Activated CD8-positive, alpha-beta T cell treated with anti-CD3 and anti-CD28 coated beads for 36 hours (primary cell): ENCODE measurements around the gene APCDD1. TPM values are rescaled to one million over a fixed set of nuclear protein-coding genes. Genes with fewer than 3 reads are reported as not detected.

Experiments
- ATAC-seq: fragments of 200-7000 bp; cut with Tn5 transposase; one replicate; pipeline ENCODE4 v1.10.0; 2021; ENCODE audit warnings: mild to moderate bottlenecking, moderate library complexity
- CTCF ChIA-PET: fragments of 350-600 bp; sonication (Branson Sonifier 250); formaldehyde crosslinking; loops from one replicate; lab custom pipeline; 2021; ENCODE audit warnings: antibody characterized with exemption; lab: Charles Lee
- POLR2A ChIA-PET: fragments of 350-600 bp; sonication (Branson Sonifier 250); formaldehyde crosslinking; loops from one replicate; lab custom pipeline; 2021; ENCODE audit warnings: antibody characterized with exemption; lab: Charles Lee
- DNase-seq: peaks from one replicate; pipeline ENCODE4 v3.0.0-alpha.2; 2020
- H3K27ac Mint-ChIP-seq: one replicate; pipeline ENCODE4 v1.8.0; 2021; ENCODE audit warnings: mild to moderate bottlenecking, mixed read lengths
- H3K27me3 Mint-ChIP-seq: one replicate; pipeline ENCODE4 v1.8.0; 2021; ENCODE audit warnings: mixed read lengths
- H3K36me3 Mint-ChIP-seq: one replicate; pipeline ENCODE4 v1.8.0; 2021; ENCODE audit warnings: low read depth, mixed read lengths
- H3K4me1 Mint-ChIP-seq: one replicate; pipeline ENCODE4 v1.8.0; 2021; ENCODE audit warnings: low read depth, mixed read lengths
- H3K4me3 Mint-ChIP-seq: one replicate; pipeline ENCODE4 v1.8.0; 2021; ENCODE audit warnings: mild to moderate bottlenecking, moderate library complexity, mixed read lengths
- H3K9me3 Mint-ChIP-seq: one replicate; pipeline ENCODE4 v1.8.0; 2021; ENCODE audit warnings: mixed read lengths
- intact Hi-C: fragments of 100-400 bp; cut with micrococcal nuclease; formaldehyde crosslinking; loops from one replicate; pipeline ENCODE4 v1.10.0; 2022
- total RNA-seq, 2 experiments: library from RNA; stranded (reverse); gene quantifications; one replicate each; pipeline ENCODE4 v1.2.3, GENCODE V29; 2021
- TF ChIP-seq, protein P1 (sequence below): fragments of 200-600 bp; IDR thresholded peaks from one replicate; pipeline ENCODE4 v1.8.0; 2022; ENCODE audit warnings: antibody characterized with exemption, mild to moderate bottlenecking

The APCDD1 gene
- total RNA-seq, 2 experiments from 2014 or later: not detected

DNA sequence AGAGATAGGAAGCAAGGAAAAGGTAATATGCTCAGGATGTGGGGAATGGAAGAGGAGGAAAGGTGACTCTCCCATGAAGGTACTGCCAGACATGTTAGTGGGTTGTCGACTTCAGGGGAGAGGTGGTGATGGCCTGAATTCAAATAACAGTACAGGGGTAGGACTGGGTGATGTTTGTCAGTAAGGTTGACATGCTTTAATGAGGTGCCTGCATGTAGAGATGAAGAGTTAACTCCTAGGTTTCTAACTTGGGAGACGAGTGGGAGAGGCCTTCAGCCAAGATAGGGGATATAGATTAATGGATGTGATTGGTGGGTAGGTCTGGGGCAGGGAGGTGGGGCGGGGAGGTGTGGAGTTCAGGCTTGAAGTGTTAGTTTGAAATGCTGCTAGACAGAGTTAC is 74.0 kb downstream of the APCDD1 start:
- TF ChIP-seq, protein P1, sequence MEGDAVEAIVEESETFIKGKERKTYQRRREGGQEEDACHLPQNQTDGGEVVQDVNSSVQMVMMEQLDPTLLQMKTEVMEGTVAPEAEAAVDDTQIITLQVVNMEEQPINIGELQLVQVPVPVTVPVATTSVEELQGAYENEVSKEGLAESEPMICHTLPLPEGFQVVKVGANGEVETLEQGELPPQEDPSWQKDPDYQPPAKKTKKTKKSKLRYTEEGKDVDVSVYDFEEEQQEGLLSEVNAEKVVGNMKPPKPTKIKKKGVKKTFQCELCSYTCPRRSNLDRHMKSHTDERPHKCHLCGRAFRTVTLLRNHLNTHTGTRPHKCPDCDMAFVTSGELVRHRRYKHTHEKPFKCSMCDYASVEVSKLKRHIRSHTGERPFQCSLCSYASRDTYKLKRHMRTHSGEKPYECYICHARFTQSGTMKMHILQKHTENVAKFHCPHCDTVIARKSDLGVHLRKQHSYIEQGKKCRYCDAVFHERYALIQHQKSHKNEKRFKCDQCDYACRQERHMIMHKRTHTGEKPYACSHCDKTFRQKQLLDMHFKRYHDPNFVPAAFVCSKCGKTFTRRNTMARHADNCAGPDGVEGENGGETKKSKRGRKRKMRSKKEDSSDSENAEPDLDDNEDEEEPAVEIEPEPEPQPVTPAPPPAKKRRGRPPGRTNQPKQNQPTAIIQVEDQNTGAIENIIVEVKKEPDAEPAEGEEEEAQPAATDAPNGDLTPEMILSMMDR: no peak
- intact Hi-C loops: no loop called here
- CTCF ChIA-PET: interaction anchor here (1.1 kb wide), 1 partner anchor 11 kb away, joined by 3 read pairs; no protein-coding TSS in a partner anchor

DNA sequence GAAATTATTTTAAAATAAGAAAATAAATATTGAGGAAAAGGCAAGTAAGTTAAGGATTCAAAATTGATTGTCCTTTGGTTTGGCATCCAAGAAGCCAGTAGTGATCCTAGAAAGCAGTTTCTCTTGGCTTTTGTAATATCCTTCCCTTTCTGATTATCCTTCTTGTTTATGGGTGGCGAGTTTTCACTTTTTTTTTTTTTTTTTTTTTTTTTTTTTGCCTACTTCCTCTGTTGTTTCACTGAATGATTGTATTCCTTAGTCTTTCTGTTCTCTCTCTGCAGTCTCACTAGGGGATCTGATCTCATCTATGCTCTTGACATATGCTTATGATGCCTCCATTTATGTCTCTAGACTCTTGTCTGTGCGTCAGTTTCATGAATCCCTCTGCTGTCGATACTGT is 75.6 kb downstream of the APCDD1 start:
- ATAC-seq (no peak), DNase-seq (no peak)
- ChIA-PET POLR2A (no interaction called here), CTCF (interaction anchor here (1.1 kb wide), 1 partner anchor 47 kb away, joined by 3 read pairs; no protein-coding TSS in a partner anchor)
- Mint-ChIP-seq H3K27ac (peak overlapping the region; percentile 89), H3K4me1 (peaks cover 45% of the 10 kb centered on the region), H3K36me3 (peaks cover 4% of the 10 kb centered on the region), H3K27me3 (no peaks in the 10 kb centered on the region), H3K4me3 (no peak overlapping the region), H3K9me3 (no peaks in the 10 kb centered on the region)
- TF ChIP-seq, protein P1: no peak
- intact Hi-C loops: no loop called here

More for the DNA sequence above, 74.0 kb downstream of the APCDD1 start:
- Mint-ChIP-seq H3K36me3 (peaks cover 2% of the 10 kb centered on the region), H3K4me3 (no peak overlapping the region), H3K27ac (peak overlapping the region; percentile 25), H3K9me3 (no peaks in the 10 kb centered on the region), H3K27me3 (no peaks in the 10 kb centered on the region), H3K4me1 (peaks cover 55% of the 10 kb centered on the region)
- POLR2A ChIA-PET: no interaction called here
- DNase-seq: no peak
- no peak for ATAC-seq

GRCh38 chr18:10530852-10531251 is 76.4 kb downstream of the APCDD1 start:
- ATAC-seq (peak; percentile 57), DNase-seq (peak; percentile 75)
- ChIA-PET POLR2A (no interaction called here), CTCF (interaction anchor here (1.1 to 1.2 kb wide), 2 partner anchors 36 to 48 kb away, joined by 3 to 4 read pairs; no protein-coding TSS in a partner anchor)
- TF ChIP-seq, protein P1: no peak
- Mint-ChIP-seq H3K36me3 (peaks cover 4% of the 10 kb centered on the region), H3K4me3 (peak overlapping the region; percentile 33), H3K27me3 (no peaks in the 10 kb centered on the region), H3K27ac (peak overlapping the region; percentile 89), H3K4me1 (peaks cover 39% of the 10 kb centered on the region), H3K9me3 (no peaks in the 10 kb centered on the region)
- intact Hi-C loops: no loop called here

DNA sequence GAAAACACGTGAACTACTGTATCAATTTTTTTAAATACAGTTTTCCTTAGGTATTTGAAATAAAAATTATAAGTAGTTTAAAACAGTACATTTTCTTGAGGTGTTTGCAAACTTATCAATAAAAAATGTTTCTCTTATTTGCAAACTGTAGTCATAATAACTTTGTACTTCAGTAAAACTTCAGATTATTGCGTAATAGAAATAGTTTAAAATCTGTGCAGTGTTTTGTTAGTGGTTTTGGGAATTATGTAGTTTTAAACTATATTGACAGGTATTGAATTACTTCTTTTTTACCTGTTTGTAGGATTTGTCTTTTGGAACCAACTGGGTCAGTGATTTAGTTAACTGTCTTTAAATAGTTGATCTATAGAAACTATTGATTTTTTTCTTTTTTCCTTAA is 78.7 kb downstream of the APCDD1 start:
- ChIA-PET CTCF (no interaction called here), POLR2A (no interaction called here)
- Mint-ChIP-seq H3K9me3 (no peaks in the 10 kb centered on the region), H3K4me1 (peaks cover 39% of the 10 kb centered on the region), H3K27ac (no peak overlapping the region), H3K36me3 (peaks cover 10% of the 10 kb centered on the region), H3K4me3 (no peak overlapping the region), H3K27me3 (no peaks in the 10 kb centered on the region)
- no peak for DNase-seq
- TF ChIP-seq, protein P1: no peak
- intact Hi-C loops: no loop called here
- ATAC-seq: no peak

DNA sequence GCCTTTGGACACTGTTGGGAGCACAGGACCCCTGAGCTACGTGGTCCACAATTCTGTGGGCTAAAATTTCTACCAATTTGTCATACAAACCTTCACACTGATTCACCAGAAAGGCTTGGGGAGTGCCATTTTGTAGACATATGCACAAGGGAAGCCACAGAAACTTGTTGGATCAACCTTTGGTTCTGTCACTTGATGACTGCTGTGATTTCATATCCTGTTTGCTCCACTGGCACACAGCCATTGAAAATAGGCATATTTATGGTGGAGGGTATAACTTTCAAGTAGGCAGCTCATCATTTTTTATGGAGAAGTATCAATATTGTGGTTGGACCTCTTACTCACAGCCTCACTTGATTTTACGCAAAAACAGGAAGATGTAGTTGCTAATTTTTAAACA is 81.8 kb downstream of the APCDD1 start:
- H3K4me3 Mint-ChIP-seq: no peak overlapping the region
- H3K4me1 Mint-ChIP-seq: peaks cover 18% of the 10 kb centered on the region
- peaks cover 28% of the 10 kb centered on the region for H3K36me3 Mint-ChIP-seq
- ChIA-PET POLR2A (no interaction called here), CTCF (interaction anchor here (0.6 to 1.6 kb wide), 5 partner anchors 18 to 565 kb away, joined by 3 to 5 read pairs (median 4); no protein-coding TSS in a partner anchor)
- no peak overlapping the region for H3K27ac Mint-ChIP-seq
- H3K27me3 Mint-ChIP-seq: no peaks in the 10 kb centered on the region
- intact Hi-C loops: no loop called here
- DNase-seq: no peak
- TF ChIP-seq, protein P1: no peak
- H3K9me3 Mint-ChIP-seq: no peaks in the 10 kb centered on the region
- peak; percentile 42 for ATAC-seq
